Stimulated activated naive CD4-positive, alpha-beta T cell treated with Interleukin-2 at 50 U/mL for 16 hours (primary cell): ENCODE data around the gene PRKCA.

Experiments
- DNase-seq: peaks from one replicate; lab custom pipeline; 2025; lab: John Stamatoyannopoulos, UW

PRKCA gene

DNA sequence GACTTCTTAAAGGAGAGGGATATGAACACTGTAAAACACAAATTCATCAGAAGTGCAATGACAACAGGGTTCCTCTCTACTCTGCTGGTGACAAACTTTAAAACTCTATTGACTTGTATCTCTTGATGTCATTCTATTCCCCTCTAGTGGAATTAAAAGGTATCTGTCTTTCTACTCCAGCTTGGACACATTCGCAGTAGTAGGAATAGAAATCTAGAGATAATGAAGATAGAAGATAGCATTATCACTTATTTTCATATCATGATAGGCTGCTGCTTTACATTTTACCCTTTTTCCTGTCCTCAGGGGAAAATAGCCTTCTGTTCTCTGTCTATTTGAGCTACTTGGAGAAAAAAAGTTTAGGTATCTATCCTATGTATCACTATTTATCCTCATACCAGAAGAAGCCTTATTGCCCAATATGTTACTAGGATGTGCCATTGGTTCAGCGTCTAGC lies 322.9 kb downstream of the PRKCA start:
- no peak for DNase-seq

- DNase-seq, result no peak
Observed at GRCh38 chr17:66627985-66628384, 325.6 kb downstream of the PRKCA start.

DNA sequence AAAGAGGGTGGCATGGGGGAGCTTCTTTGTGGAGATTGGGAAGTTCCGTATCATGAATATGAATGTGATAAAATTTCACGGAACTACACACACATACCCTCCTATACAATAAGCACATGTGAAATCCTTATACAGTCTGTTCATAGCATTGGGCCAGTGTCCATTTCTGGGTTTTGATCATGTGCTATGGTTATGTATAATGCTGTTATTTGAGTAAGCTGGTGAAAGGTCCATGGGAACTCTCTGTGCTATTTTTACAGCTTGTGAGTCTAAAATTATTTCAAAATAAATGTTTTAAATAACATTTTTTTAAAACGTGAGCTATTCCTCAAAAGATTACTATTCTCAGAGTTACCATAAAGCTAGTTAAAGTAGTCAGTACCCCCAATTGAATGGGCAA lies 327.3 kb downstream of the PRKCA start:
- DNase-seq, result no peak

- no peak for DNase-seq
Observed at GRCh38 chr17:66630379-66630778, 328.0 kb downstream of the PRKCA start.

GRCh38 chr17:66630828-66631472 lies 328.5 kb downstream of the PRKCA start:
- no peak for DNase-seq

DNA sequence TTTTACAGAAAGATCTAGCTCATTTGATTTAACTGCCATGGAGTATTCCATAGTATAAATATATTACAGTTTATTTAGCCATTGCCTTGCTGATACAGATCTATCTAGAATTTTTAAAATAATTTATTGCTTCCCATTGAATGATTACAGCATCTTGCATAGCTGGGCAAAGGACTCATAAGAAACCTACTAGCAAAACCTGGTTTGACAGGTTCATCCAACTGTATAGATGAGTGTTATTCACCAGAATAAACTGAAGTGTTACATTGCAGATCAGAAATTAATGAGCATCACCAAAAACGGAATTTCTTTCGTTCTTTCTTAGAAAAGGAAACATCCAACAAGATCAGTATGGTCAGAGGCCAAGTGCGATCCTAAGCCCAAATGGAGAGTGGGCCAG lies 330.3 kb downstream of the PRKCA start:
- DNase-seq, result no peak

DNA sequence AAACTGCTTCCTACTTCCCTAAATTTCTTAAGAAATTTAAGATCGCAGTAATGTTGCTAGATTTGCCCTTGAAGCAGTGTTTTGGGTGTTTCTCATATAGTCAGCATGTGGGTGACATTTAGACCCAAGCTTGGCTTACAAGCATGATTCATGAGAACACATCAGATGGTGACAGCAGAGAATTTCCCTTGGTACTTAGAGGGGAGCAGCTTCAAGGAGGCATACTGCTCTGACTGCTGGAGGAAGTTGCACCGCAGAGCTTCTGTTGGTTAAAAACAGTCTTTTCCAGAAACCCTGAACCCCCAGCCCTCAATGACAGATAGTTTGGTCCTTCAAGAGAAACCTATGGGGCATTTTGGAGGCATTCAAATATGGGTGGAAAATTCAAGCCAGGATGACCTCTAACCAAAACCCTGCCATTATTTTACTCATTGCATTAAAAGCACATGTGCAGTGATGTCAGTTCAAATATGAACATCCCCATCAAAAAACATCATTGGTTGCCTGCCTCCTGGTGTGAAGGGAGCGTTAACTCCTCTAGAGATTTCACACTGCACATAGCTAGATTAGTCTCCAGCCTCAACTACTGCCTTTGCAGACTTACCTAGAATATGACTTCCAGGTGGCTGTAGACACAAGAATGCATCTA lies 331.0 kb downstream of the PRKCA start:
- peak; percentile 25 for DNase-seq

DNA sequence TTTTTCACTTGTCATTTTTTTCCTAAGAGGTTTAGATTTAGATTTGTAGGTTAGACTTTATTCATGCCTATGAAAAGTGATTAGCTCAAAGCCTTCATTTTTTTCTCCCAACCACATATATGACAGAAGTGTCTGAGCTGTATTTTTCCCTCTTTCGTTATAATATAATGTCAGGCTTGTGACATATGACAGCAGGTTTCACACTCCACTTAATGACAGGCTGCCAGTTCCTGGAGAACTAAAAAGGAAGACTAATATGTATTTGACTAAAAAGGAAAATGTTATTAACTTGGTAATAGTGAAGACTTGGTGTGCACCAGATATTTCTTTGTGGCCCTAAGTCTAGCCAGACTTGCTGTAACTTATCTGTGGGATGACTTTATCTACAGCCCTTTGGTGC lies 331.8 kb downstream of the PRKCA start:
- DNase-seq, result no peak

GRCh38 chr17:66635386-66636045 lies 333.1 kb downstream of the PRKCA start:
- DNase-seq, result no peak

DNA sequence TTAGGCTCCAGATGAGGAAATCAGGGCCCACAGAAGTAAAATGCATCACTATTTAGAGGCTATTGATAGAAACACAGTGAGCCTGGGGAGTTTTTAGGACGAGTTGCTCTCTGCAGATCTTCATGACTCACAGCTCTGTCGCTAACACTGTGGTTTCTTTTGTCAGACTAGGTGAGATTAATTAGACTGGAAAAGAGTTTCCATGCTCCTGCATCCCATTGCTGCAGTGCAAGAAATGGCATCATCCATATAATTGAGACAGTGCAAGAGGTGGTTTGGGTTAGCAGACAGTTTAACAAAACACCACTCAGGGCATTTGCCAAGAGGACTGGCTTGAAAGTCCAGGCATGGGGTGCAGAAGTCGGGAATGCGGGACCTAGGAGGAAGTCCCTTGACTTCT lies 333.7 kb downstream of the PRKCA start:
- no peak for DNase-seq

GRCh38 chr17:66637491-66637890 lies 335.1 kb downstream of the PRKCA start:
- no peak for DNase-seq

- DNase-seq, result no peak
Observed at GRCh38 chr17:66638707-66639479, 336.5 kb downstream of the PRKCA start.

DNA sequence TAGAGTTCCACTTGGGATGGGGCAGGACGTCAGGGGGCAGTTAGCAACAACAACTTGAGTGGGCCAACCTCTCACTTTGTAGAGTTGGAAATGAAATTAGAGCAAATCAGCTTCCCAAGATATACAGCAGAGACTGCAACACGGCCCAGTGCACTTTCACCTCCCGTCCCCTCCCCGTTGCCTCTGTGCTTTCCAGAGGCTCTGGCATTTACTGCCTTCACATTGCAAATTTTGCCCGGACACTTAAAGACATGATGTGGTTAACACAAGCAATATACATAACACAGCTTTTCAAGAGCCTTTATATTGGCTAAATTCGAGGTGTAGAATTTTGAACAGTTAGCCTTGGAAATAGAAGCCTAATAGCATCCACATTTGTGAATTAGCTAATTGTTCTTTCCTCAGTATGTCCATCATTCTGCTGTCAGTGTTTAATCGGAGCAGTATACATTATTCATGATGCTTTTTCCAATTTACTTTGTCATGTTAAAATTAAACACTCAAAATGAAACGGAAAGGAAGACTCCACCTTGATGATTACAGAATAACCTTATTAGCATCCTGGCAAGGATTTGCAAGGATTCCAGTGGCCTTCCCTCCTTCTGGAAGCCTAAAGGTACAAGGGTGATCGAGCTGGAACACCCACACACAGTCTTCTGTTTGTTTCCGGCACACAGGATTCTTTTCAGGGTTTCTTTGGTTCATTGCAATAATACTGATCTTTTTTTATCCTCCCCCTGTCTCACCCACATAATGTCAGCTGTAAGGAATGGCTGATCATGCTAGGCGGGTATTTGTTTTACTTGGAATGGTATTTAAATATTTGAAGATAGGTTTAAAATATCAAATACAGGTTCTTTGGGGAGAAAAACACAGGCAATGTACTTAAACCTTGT lies 341.6 kb downstream of the PRKCA start:
- no peak for DNase-seq

- DNase-seq, result no peak
Observed at GRCh38 chr17:66645259-66645658, 342.8 kb downstream of the PRKCA start.

DNA sequence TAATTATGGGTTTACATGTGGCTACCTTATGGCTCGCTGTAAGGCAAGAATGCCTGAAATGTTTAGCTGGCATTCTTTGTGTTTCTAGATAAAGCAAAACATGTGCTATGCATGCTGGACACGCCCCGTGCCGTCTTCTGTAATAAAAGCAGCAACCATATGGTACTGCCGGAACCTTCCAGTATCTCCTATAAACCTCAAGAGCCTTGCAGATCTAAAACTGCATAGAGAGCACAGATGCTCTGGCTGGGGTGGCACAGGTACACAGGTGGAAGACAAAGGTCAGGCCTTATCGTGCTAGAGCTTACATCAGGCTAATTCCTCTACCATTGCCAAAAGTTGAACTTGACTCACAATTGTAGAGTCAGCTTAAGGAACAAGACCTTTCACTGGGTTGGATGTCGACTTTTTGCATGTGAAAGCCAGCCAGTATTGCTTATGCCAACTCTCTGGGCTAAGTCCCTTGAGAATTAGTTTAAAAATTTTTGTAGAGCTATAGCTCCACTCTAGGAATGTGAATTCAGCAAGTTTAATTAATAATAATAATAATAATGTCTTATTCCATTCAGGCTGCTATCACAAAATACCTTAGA lies 345.1 kb downstream of the PRKCA start:
- no peak for DNase-seq

DNA sequence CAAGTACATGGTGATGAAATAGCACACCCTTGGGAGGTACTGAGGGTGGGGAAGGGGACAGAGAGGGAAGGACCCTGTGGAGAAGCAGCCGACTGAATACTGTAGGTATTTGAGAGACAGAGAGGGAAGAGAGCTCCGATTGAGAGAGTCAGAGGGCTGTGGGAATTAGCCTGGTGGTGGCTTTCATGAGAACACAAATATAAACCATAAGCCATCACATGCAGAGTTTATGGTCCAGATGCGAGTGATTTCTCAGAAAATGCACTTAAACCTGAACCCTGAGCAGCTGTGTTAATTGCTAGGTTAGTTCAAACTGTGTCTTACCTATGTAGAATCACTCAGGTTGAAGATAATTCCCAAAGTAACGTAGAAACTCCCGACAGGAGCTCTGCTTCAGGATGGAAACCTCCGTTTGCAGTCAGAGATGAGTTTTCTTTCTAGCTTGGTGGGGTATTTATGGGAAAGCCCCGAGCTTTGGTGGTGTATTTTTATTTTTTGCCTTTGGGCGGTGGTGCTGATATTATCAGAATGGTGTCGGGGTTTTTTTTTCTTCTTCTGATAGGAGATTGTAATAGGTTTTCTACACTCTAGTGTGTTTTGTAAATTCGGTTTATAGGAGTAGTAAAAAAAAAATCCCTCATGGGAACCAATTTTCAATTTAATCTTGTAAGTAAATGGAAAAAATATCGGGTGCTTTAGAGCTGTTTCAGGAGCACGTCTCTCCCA lies 347.6 kb downstream of the PRKCA start:
- no peak for DNase-seq

- DNase-seq, result no peak
Observed at GRCh38 chr17:66650544-66650877, 348.1 kb downstream of the PRKCA start.

DNA sequence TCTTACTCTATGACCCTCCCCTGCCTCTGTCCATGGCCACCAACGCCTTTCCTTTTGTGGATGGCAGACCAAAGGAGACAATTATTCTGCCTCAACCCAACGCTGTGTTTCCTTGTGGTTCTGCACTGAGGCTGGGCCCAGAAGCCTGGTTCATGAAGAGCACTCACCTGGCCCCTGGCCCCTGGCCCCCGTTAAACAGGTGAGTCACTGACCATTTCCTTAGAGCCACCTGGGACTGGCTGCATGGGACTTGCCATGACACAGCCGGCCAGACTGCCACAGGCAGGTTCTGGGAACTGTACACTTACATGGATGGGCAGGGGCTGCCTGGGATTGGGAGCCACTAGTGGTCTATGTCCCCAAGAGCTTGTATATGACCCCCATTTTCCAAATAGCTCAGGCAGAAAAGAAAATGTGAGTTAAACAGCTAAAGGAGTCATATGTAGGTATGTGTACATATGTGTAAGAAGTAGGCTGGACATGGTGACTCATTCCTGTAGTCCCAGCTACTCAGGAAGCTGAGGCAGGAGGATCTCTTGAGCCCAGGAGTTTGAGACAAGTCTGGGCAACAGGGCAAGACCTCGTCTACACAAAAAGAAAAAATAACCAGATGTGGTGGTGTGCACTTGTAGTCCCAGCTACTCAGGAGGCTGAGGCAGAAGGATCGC lies 350.6 kb downstream of the PRKCA start:
- DNase-seq, result no peak

- no peak for DNase-seq
Observed at GRCh38 chr17:66654106-66654740, 351.8 kb downstream of the PRKCA start.

GRCh38 chr17:66654764-66655163 lies 352.4 kb downstream of the PRKCA start:
- DNase-seq, result no peak
